H1 (cell line): Measurements from ENCODE around the gene FMNL2. TPM values are rescaled to one million over a fixed set of nuclear protein-coding genes. Genes with fewer than 3 reads are reported as not detected.

Experiments
- BACH1 ChIP-seq: IDR thresholded peaks from 2 replicates; pipeline ENCODE4 v1.6.1; 2012; ENCODE audit warnings: low read length, improper control_type of control experiment
- HDAC6 ChIP-seq: IDR thresholded peaks from one replicate; pipeline ENCODE4 v1.7.1; 2012; ENCODE audit warnings: low read depth, mild to moderate bottlenecking, inconsistent platforms, low read length, moderate library complexity
- PHF8 ChIP-seq: fragments of 200-600 bp; sonication (generic); conservative IDR thresholded peaks from 2 replicates; pipeline ENCODE4 v1.7.1; 2012; ENCODE audit warnings: low read depth, mild to moderate bottlenecking, inconsistent platforms, low read length, moderate library complexity
- RXRA ChIP-seq: IDR thresholded peaks from 2 replicates; pipeline ENCODE4 v1.6.1; 2011; ENCODE audit warnings: low read depth, mild to moderate bottlenecking, low read length, moderate library complexity; ENCODE audit not compliant: insufficient read depth
- SIN3A ChIP-seq, 2 experiments: IDR thresholded peaks in 1 of 2; conservative IDR thresholded peaks in 1 of 2; 2 replicates each; pipeline ENCODE4 v1.6.1; 2011 to 2012; ENCODE audit warnings: low read length in 2 of 2, improper control_type of control experiment in 1 of 2, low read depth in 1 of 2, mild to moderate bottlenecking in 1 of 2
- polyA plus RNA-seq, 7 experiments: library from polyadenylated mRNA; depleted of rRNA in 3 of 7; stranded (reverse) in 5 of 7; unstranded in 2 of 7; fragments of >200 nt in 5 of 7; fragments of 200-250 nt in 2 of 7; gene quantifications; 1 replicate in 5 of 7; 2 replicates in 1 of 7; 4 replicates in 1 of 7; pipeline versions ENCODE4 v1.2.1 to v1.2.3, GENCODE V29; 2011 to 2013; ENCODE audit warnings: missing spikeins in 2 of 7, mixed read lengths in 2 of 7
- total RNA-seq: library from RNA; stranded (reverse); fragmentation: NEBNext Ultra II Directional; extraction: Animal tissue kit (Norgen Biotek cat#: 25700); gene quantifications from 2 replicates; pipeline ENCODE4 v1.2.1, GENCODE V29; 2021
- TF ChIP-seq, protein P1 (sequence below): fragments of 300-600 bp; sonication (generic); IDR thresholded peaks from 2 replicates; pipeline ENCODE4 v1.7.1; 2012; ENCODE audit warnings: low read length, moderate library complexity, mild to moderate bottlenecking, inconsistent platforms; ENCODE audit not compliant: insufficient replicate concordance
- TF ChIP-seq, protein P2 (sequence below): IDR thresholded peaks from 2 replicates; pipeline ENCODE4 v1.6.1; 2012; ENCODE audit warnings: inconsistent platforms
- TF ChIP-seq, protein P3 (sequence below): IDR thresholded peaks from 2 replicates; pipeline ENCODE4 v1.6.1; 2012; ENCODE audit warnings: low read length, inconsistent platforms

Gene FMNL2
- total and polyA plus RNA-seq, 2 of the 8 experiments (the other 6 are each of a cell fraction or from before 2014, with no cell fraction given), result 15.5 to 45.1 TPM

DNA sequence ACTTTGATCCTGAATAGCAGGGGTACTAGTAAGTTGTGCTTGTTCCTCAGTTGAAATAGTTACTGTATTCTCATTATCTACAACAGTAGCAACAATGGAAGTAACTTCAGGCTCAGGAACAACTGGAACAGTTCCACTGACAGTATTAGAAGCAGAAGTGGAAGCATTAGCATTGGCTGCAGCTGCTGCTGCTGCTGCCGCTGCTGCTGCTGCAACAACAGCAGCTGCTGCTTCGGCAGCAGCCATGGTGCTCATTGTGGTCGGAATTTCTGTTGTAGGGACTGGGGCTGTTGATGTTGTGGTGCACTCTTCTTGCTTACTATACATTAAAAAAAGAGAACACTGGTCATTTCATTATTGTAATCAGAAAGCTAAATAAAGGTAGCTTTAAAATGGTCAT, 341.5 kb downstream of the FMNL2 start (continued):
- TF ChIP-seq, protein P1, sequence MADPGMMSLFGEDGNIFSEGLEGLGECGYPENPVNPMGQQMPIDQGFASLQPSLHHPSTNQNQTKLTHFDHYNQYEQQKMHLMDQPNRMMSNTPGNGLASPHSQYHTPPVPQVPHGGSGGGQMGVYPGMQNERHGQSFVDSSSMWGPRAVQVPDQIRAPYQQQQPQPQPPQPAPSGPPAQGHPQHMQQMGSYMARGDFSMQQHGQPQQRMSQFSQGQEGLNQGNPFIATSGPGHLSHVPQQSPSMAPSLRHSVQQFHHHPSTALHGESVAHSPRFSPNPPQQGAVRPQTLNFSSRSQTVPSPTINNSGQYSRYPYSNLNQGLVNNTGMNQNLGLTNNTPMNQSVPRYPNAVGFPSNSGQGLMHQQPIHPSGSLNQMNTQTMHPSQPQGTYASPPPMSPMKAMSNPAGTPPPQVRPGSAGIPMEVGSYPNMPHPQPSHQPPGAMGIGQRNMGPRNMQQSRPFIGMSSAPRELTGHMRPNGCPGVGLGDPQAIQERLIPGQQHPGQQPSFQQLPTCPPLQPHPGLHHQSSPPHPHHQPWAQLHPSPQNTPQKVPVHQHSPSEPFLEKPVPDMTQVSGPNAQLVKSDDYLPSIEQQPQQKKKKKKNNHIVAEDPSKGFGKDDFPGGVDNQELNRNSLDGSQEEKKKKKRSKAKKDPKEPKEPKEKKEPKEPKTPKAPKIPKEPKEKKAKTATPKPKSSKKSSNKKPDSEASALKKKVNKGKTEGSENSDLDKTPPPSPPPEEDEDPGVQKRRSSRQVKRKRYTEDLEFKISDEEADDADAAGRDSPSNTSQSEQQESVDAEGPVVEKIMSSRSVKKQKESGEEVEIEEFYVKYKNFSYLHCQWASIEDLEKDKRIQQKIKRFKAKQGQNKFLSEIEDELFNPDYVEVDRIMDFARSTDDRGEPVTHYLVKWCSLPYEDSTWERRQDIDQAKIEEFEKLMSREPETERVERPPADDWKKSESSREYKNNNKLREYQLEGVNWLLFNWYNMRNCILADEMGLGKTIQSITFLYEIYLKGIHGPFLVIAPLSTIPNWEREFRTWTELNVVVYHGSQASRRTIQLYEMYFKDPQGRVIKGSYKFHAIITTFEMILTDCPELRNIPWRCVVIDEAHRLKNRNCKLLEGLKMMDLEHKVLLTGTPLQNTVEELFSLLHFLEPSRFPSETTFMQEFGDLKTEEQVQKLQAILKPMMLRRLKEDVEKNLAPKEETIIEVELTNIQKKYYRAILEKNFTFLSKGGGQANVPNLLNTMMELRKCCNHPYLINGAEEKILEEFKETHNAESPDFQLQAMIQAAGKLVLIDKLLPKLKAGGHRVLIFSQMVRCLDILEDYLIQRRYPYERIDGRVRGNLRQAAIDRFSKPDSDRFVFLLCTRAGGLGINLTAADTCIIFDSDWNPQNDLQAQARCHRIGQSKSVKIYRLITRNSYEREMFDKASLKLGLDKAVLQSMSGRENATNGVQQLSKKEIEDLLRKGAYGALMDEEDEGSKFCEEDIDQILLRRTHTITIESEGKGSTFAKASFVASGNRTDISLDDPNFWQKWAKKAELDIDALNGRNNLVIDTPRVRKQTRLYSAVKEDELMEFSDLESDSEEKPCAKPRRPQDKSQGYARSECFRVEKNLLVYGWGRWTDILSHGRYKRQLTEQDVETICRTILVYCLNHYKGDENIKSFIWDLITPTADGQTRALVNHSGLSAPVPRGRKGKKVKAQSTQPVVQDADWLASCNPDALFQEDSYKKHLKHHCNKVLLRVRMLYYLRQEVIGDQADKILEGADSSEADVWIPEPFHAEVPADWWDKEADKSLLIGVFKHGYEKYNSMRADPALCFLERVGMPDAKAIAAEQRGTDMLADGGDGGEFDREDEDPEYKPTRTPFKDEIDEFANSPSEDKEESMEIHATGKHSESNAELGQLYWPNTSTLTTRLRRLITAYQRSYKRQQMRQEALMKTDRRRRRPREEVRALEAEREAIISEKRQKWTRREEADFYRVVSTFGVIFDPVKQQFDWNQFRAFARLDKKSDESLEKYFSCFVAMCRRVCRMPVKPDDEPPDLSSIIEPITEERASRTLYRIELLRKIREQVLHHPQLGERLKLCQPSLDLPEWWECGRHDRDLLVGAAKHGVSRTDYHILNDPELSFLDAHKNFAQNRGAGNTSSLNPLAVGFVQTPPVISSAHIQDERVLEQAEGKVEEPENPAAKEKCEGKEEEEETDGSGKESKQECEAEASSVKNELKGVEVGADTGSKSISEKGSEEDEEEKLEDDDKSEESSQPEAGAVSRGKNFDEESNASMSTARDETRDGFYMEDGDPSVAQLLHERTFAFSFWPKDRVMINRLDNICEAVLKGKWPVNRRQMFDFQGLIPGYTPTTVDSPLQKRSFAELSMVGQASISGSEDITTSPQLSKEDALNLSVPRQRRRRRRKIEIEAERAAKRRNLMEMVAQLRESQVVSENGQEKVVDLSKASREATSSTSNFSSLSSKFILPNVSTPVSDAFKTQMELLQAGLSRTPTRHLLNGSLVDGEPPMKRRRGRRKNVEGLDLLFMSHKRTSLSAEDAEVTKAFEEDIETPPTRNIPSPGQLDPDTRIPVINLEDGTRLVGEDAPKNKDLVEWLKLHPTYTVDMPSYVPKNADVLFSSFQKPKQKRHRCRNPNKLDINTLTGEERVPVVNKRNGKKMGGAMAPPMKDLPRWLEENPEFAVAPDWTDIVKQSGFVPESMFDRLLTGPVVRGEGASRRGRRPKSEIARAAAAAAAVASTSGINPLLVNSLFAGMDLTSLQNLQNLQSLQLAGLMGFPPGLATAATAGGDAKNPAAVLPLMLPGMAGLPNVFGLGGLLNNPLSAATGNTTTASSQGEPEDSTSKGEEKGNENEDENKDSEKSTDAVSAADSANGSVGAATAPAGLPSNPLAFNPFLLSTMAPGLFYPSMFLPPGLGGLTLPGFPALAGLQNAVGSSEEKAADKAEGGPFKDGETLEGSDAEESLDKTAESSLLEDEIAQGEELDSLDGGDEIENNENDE, result no peak
- TF ChIP-seq PHF8 (no peak), BACH1 (no peak), HDAC6 (no peak), RXRA (no peak), SIN3A (conservative IDR thresholded peaks at IDR 0.05 in 1 of 2, IDR thresholded peaks at IDR 0.05 in 1 of 2; ENCODE audit: low read depth in 1 of 2, low read length in 2 of 2) (no peak)
- TF ChIP-seq, protein P2, sequence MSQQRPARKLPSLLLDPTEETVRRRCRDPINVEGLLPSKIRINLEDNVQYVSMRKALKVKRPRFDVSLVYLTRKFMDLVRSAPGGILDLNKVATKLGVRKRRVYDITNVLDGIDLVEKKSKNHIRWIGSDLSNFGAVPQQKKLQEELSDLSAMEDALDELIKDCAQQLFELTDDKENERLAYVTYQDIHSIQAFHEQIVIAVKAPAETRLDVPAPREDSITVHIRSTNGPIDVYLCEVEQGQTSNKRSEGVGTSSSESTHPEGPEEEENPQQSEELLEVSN, result no peak
- TF ChIP-seq, protein P3, sequence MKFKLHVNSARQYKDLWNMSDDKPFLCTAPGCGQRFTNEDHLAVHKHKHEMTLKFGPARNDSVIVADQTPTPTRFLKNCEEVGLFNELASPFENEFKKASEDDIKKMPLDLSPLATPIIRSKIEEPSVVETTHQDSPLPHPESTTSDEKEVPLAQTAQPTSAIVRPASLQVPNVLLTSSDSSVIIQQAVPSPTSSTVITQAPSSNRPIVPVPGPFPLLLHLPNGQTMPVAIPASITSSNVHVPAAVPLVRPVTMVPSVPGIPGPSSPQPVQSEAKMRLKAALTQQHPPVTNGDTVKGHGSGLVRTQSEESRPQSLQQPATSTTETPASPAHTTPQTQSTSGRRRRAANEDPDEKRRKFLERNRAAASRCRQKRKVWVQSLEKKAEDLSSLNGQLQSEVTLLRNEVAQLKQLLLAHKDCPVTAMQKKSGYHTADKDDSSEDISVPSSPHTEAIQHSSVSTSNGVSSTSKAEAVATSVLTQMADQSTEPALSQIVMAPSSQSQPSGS, result no peak
- TF ChIP-seq, all 59 proteins: peak for 0
